ENCODE data around the gene S1PR1.

Gene S1PR1

GRCh38 chr1:101250222-101250621 lies 13.4 kb downstream of the S1PR1 start:
- DNase-seq: peak; percentile 31

GRCh38 chr1:101250656-101251272 lies 13.9 kb downstream of the S1PR1 start:
- DNase-seq: no peak

GRCh38 chr1:101251504-101251903 lies 14.7 kb downstream of the S1PR1 start:
- DNase-seq: no peak

DNA sequence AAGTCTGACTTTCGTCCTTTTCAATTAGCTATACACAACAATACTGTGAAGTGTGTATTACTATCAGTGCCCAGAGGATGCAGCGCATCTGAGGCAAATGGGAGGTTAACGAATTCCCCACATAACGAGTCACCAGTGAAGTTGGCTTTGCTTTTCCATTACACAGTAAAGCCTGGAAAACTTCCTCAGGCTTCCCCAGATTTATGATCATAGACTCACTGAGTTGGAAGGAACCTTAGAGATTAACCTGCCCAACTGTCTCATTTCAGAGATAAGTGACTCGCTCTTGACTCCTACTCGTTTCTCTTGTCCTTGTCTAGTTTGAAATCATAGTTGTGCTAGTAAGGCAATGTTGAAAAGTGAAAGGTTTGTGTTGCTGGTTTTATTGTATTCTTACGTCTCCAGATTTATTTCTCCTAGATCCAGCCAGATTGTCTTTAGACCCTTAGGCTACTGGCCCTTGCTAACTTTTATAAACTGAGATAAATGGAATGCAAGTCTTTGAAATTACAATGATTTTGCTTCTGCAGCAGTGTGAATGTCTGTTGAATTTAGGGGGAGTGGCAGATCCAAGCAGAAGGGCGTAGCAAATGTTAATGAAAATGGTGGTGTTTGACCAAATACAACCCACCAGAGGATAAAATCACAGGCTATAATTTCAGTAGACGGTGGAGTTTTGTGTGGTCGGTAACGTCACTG lies 17.3 kb downstream of the S1PR1 start:
- DNase-seq: peak; percentile 26

GRCh38 chr1:101257500-101258325 lies 20.9 kb downstream of the S1PR1 start:
- no peak for DNase-seq

GRCh38 chr1:101259744-101260148 lies 22.9 kb downstream of the S1PR1 start:
- peak; percentile 30 for DNase-seq

DNA sequence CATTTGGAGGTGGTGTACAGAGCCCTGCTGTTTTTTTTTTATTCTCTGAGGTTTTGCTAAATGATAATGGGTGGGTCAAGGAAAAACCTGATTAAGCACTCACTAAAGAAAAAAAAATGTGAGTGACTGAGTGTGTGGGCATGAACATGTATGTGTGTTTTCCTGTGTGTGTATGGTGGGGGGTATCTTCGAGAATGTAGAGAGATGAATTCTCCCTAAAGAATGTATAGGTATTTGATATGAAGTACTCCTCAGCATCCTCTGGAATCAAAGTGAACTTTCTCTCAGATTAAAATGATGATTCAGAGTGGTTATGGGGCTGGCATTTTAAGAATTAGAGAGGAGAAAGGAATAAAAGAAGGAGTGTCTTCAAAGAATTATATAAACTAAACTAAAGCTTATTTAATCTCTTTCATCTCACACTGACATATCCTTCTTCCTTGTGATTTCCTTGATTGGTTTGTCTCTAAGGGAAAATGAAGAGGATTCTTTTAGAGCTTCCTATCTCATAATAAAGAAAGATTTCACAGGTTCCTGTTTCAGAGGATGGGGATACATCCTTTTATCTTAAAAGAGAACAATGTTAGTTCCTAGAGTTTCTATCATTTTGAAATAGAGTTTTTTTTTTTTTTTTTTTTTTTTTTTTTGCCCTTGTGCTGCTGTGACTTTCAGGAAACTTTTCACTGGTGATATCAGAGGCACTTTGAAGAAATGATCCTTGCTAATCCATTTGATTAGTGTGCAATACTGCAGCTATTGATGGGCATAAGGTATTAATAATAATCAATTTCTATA lies 23.9 kb downstream of the S1PR1 start:
- DNase-seq: no peak

DNA sequence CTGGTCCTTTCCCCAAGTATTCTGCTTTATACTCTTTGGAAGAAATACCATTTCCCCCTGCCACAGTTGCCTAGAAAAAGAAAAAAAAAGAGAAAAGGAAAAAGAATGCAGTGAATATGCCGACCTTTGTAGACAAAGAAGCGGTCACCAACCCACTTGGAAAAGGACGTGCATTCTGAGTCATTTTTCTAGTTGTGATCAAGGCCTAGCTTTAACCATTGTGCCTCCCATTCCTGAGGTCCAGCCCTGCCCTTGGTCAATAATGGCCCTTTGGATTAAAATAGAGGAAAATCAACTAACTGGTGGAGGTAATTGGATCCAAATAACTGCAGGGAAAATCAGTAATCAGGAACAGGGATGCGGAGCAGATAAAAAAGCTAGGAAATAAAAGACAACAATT lies 24.8 kb downstream of the S1PR1 start:
- DNase-seq: no peak

- no peak for DNase-seq
These were observed 25.2 kb downstream of the S1PR1 start for GRCh38 chr1:101262060-101262459.

DNA sequence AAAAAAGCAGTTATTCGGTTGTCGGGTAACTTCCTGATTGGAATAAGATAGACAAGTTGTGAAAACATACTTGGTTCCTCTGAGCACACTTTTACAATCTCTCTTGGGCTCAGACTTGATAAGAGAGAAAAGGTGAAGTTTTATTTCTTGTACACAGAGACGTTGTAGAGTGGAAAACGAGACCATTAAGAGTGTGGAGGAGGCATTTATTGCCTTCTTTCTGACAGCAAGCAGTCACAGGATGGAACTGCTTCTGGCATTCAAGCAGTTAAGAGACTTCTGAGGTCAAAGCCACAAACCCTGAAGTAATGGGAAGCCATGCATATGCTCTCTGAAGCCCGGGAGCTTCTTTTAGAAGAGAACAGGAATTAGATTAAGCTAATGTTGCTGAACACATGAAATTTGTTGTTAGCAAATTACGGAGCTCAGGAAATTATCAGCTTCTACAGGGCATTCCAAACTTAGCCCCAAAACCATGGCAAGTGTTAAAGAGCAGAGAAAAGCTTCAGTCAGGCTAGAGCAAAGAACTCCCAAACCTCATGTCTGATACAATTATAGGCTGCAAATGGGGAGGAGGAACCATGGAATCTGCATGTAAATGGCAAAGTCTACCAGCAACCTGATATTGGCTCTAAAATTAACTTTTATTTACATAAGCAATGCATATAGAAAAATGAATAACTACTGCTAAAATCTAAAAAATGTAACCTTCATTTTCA lies 26.0 kb downstream of the S1PR1 start:
- no peak for DNase-seq

- DNase-seq: peak; percentile 22
These were observed 27.9 kb downstream of the S1PR1 start for GRCh38 chr1:101264697-101265096.

- no peak for DNase-seq
These were observed 28.9 kb downstream of the S1PR1 start for GRCh38 chr1:101265684-101266083.

- no peak for DNase-seq
These were observed 30.3 kb downstream of the S1PR1 start for GRCh38 chr1:101267082-101267481.

DNA sequence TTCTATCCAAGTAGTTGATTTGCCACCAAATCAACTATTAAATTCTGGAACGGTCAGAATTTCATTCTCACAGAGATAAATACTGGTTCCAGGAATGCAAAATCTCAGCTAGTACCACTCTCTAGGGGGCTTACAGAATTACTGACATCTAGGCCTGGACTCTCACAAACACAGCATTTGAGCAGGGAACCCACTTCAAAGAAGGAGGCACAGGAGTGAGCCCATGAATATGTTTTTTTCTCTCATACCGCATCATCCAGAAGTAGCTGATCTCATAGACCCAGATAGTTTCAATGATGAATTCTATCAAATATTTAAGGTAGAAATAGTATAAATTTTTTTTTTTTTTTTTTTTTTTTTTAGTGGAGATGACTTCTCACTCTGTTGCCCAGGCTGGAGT lies 32.1 kb downstream of the S1PR1 start:
- DNase-seq: no peak

- DNase-seq: no peak
These were observed 38.9 kb downstream of the S1PR1 start for GRCh38 chr1:101275672-101276071.

DNA sequence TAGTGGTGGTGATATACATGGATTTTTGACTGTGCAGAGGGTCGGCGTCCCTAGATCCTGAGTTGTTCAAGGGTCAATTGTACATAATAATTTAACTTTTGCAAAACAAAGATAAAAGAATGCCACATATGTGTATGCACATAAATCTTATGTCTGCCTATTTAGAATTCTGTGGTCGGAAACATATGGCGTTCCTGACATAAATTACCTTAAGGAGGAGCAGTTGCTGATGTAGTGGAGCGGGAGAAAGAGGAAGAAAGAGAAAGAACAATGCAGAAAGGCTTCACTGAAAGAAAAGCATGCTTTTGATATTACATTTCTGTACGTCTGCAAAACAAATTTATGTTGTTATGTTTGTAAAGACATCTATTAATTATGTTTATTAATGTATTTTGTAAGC lies 40.0 kb downstream of the S1PR1 start:
- no peak for DNase-seq

GRCh38 chr1:101278238-101278637 lies 41.4 kb downstream of the S1PR1 start:
- no peak for DNase-seq

- DNase-seq: no peak
These were observed 42.0 kb downstream of the S1PR1 start for GRCh38 chr1:101278845-101279244.

DNA sequence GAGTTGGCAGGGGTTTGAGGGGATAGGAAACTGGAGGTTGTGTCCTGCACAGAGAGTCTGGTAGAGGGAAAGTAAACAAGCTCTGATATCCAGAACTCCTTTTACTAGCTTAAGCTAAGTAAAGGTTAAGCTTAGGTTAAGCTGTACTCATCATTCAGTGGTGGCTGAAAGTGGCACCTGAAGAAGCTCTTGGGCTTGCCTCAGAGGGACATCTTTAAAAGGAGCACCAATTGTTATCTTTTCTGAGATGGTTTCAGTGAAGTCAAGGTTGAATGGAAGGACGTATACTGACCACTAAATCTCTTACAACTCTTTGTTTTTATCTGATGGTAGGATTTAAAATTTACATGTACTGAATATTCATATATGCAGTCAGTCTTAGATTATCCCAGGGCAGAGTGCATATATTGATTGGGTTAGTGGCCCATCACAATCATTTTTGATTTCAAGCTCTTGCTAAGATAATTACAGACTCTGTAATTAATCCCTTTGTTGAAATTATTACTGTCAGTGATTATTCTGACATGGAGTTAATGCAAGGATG lies 43.3 kb downstream of the S1PR1 start:
- no peak for DNase-seq

DNA sequence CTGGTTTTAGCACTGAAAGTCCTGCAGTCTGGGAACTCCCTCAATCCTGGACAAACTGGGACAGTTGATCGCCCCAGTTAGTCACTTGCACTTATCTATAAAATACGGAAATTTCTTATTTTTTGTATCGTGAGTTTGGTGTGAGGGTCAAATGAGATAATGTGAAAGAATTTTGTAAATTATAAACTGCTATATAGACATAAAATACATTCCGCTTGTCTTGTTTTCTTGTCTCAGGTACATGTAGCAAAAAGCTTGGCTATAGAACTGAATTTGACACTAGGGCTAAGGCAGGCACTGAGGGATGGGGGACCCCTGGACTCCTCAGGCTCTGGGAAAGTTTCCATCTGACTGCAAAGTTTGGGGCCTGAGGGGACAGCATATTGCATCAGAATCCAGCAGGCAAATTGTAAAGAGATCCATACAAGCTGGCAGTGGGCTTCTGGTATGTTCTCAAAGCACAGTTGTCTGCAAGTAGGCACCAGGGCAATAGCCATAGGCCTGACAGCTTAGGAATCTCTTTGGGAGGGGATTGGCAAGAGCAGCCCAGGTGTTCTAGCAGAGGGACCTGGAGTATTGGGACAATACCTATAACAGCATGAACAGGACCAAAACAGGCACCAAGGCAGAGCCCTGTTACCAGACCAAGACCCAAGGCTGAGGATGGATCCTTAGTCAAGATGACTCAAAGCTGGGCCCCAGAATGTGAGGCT lies 44.3 kb downstream of the S1PR1 start:
- DNase-seq: no peak

- no peak for DNase-seq
These were observed 44.9 kb downstream of the S1PR1 start for GRCh38 chr1:101281751-101282150.
